HUES48 (cell line): Measurements from ENCODE around the gene WDR55.
"Not testable (repeated sequence)": the region's sequence is repeated elsewhere in the genome, so short reads cannot be mapped to it uniquely, and the experiment has no call there.

Experiments
- H3K27ac ChIP-seq: one replicate; pipeline ENCODE4 v1.7.0; 2013; ENCODE audit warnings: low read depth, low read length, inconsistent platforms
- H3K27me3 ChIP-seq: 2 replicates; pipeline ENCODE4 v1.6.1; 2013; ENCODE audit warnings: mild to moderate bottlenecking, low read length; ENCODE audit not compliant: control insufficient read depth, insufficient read depth
- H3K36me3 ChIP-seq: 2 replicates; pipeline ENCODE4 v1.6.1; 2013; ENCODE audit warnings: low read length; ENCODE audit not compliant: control insufficient read depth, insufficient read depth
- H3K4me1 ChIP-seq: 2 replicates; pipeline ENCODE4 v1.6.1; 2013; ENCODE audit warnings: mild to moderate bottlenecking, low read length; ENCODE audit not compliant: control insufficient read depth, insufficient read depth
- H3K4me3 ChIP-seq: 2 replicates; pipeline ENCODE4 v1.5.1; 2013; ENCODE audit warnings: mild to moderate bottlenecking, low read depth, low read length
- H3K9ac ChIP-seq: 2 replicates; pipeline ENCODE4 v1.6.1; 2013; ENCODE audit warnings: mild to moderate bottlenecking, low read depth, low read length, moderate library complexity
- H3K9me3 ChIP-seq: 2 replicates; pipeline ENCODE4 v1.6.1; 2013; ENCODE audit warnings: low read length; ENCODE audit not compliant: control insufficient read depth, insufficient read depth

The WDR55 gene

DNA sequence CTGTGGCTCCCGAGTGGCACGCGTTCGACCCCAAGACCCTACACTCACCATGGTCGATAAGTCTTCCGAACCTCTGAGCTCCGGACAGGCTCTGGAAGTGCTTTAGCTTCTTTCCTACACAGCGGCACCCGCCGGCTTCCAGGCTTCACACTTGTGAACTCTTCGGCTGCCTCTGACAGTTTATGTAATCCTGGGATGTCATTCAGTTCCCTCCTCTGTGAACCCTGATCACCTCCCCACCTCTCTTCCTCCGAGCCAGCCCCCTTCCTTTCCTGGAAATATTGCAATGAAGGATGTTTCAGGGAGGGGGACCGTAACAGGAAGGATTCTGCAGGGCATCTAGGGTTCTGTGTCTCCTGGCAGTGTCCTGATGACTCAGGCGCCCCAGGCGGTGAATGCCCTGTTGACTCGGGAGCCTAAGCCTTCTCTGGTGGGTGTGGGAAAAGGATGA, 31.7 kb upstream of the WDR55 start, which contains the start of gene CD14:
CD14 (minus strand) TSS at position 155 of the 451 bp plus-strand sequence; CDS start at position 51, 104 bp downstream.
- peaks cover 3% of the 10 kb centered on the region; the same call in 1 of the 2 replicates for H3K4me1 ChIP-seq
- peaks cover 7% of the 10 kb centered on the region for H3K9me3 ChIP-seq
- H3K9ac ChIP-seq = no peak within 1 kb of the TSS
- peak within 1 kb of the TSS; percentile 61 for H3K4me3 ChIP-seq
- peaks cover 41% of the 10 kb centered on the region for H3K27me3 ChIP-seq
- no peak within 1 kb of the TSS for H3K27ac ChIP-seq
- no peaks in the 10 kb centered on the region for H3K36me3 ChIP-seq

DNA sequence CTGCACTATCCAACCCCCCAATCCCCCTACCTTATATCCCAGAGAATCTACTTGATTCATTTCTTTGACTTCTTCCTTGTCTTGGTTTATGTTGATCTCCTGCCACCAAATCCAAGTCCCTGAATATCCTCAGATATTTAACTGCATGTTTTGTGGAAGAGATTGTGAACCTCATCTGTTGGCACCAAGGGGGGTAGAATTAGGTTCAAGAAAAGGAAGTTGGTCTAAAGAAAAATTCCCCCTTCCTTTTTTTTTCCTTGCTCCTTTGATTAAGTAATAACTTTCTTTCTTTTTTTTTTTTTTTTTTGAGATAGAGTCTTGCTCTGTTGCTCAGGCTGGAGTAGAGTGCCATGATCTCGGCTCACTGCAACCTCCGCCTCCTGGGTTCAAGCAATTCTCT, 31.2 kb upstream of the WDR55 start:
- 0 out of 2 replicates have a peak overlapping the region, but pooled peaks have one; percentile 61 for H3K4me3 ChIP-seq
- no peaks in the 10 kb centered on the region for H3K36me3 ChIP-seq
- H3K27me3 ChIP-seq = peaks cover 41% of the 10 kb centered on the region
- H3K9ac ChIP-seq = no peak overlapping the region
- no peak overlapping the region for H3K27ac ChIP-seq
- H3K4me1 ChIP-seq = peaks cover 5% of the 10 kb centered on the region; the same call in 1 of the 2 replicates
- peaks cover 4% of the 10 kb centered on the region; the same call in 1 of the 2 replicates for H3K9me3 ChIP-seq

DNA sequence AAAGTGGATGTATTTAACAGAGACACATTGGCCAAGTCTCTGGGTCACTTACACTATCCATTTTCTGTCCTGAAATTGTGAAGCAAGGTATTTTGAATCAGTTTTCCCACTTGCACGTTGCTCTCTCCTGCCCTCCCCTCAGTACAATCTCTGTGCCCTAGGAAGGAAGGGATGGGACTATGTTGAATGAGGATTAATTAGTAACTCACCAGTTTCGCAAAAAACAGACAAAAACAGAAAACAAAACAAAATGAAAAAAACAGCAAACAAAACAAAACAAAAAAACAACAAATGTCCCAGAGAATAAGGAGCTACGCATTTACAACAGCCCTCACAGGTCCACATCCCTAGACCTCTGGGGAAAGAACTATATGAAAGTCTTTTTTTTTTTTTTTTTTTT, 30.6 kb upstream of the WDR55 start:
- Histone ChIP-seq H3K27ac (no peak overlapping the region), H3K36me3 (no peaks in the 10 kb centered on the region), H3K9ac (no peak overlapping the region), H3K4me1 (peaks cover 8% of the 10 kb centered on the region), H3K9me3 (no peaks in the 10 kb centered on the region), H3K4me3 (no peak overlapping the region), H3K27me3 (peaks cover 41% of the 10 kb centered on the region)

DNA sequence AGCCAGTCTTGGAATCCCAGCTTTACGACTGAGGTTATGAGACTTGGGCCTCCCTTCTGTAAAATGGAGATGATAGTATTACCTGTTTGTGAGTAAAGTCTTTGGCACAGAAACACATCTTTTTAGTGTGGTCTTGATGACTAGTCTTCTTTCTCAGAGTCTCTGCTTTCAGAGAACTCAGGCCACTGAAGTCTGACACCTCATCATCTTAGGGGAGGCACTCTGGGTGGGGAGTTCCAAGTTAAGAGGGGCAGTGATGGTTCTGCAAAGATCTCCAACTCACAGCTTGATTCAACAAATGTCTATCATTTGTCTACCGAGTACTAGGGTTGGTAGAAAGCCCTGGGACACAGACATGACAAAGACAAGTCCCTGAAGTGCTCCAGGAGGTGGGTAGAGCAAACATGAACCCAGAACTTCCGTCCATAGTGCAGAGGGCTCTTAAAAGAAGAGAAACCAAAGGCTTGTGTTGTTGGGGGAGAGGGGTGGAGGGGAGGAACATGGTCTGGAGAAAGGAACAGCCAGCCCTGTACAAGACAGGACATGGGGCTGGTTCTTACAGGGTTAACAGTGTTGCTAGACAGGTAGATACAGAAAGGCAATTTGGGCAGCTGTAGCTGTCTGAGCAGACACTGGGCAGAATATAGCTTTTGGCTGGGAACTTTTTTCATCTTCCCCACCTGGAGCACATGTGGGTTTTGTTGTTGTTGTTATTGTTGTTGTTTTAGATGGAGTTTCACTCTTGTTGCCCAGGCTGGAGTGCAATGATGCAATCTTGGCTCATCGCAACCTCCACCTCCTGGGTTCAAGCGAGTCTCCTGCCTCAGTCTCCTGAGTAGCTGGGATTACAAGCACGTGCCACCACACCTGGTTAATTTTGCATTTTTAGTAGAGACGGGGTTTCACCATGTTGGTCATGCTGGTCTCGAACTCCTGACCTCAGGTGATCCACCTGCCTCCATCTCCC, 29.1 kb upstream of the WDR55 start:
- Histone ChIP-seq H3K27me3 (peaks cover 37% of the 10 kb centered on the region), H3K9me3 (no peaks in the 10 kb centered on the region), H3K36me3 (no peaks in the 10 kb centered on the region), H3K4me3 (no peak overlapping the region), H3K9ac (no peak overlapping the region), H3K4me1 (peaks cover 12% of the 10 kb centered on the region), H3K27ac (no peak overlapping the region)

DNA sequence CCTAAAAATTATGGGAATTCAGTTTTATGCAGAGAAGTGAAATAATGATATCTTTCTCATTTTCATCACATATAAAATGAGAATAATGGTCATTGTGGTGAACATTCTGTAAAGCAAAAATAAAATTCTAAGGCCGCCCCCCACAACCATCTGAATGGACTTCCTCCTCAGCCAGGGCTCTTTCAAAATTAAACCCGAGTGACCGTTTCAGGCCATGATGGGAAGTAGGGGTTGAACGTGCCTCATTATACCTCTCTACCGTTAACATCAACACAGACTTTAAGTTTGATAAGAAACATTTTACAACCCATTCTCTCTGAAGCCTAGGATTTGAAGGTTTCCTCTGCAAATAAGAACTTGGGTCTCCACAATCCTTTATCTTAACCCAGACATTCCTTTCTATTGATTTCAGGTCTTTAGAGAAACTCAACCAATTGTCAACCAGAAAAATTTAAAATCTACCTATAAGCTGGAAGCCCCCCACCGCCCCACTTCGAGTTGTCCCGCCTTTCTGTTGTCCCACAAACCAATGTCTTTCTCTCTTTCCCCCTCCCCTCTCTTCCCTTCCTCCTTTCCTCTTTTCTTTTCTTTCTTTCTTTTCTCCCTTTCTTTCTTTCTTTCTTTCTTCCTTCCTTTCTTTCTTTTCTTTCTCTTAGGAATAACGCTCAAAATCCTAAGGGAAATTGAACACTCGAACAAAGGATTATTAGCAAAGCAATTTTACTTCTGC, 27.2 kb upstream of the WDR55 start:
- H3K9me3 ChIP-seq = no peaks in the 10 kb centered on the region
- no peak overlapping the region for H3K9ac ChIP-seq
- H3K27me3 ChIP-seq = peaks cover 17% of the 10 kb centered on the region
- H3K4me1 ChIP-seq = peaks cover 12% of the 10 kb centered on the region
- H3K27ac ChIP-seq = peak overlapping the region; percentile 33
- no peak overlapping the region for H3K4me3 ChIP-seq
- peaks cover 17% of the 10 kb centered on the region for H3K36me3 ChIP-seq

DNA sequence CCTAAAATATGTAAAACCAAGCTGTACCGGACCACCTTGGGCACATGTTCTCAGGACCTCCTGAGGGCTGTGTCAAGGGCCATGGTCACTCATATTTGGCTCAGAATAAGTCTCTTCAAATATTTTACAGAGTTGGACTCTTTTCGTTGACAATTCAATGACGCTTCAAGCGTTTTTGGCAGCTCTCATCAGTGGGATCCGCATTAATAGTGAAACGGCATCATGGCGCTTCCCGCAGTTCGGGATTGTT, 25.9 kb upstream of the WDR55 start:
- H3K27ac ChIP-seq = peak overlapping the region; percentile 39
- H3K4me1 ChIP-seq, H3K9ac ChIP-seq, H3K9me3 ChIP-seq, H3K27me3 ChIP-seq: not testable (repeated sequence)
- peaks cover 28% of the 10 kb centered on the region for H3K36me3 ChIP-seq
- H3K4me3 ChIP-seq = peak overlapping the region; percentile 81

DNA sequence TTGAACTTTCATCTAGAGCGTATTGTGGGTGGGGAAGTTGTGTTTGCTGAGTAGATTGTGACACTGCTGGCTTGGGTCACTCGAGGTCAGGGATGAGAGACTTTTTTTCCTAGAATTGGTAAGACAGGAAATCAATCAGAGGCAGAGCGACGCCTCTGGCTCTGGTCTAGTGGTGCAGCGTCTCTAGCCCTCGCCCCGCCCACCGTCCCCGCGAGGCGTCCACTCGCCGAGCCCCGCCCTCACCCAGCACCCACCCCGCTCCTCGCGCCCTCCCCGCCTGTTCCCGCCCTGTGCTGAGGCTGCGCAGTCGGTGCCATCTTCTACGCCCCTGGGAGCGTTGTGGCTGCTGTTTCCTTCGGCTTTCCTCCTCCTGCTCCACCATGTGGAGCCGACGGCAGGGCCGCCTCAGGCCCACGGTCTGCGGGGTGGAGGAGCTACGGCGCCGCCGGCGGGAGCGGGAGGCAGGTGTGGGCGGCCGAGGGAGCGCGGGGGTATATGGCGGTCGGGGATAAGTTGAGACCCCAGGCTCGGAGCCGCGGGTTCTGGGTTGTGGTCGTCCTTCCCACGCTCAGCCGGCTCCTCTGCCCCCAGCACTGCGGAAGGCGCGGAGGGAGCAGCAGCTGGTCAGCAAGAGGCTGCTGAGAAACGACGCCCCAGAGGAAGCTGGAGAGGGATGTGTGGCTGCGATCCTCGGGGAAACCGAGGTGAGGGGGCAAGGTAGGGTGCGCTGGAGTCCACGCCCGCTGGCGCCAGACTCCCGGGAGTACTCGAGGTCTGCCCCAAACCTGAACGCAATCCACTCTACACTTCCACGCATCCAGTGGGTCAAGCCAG, 25.3 kb upstream of the WDR55 start, which contains the start of gene TMCO6:
TMCO6 (plus strand) TSS at position 304 of the 834 bp plus-strand sequence; CDS start at position 381, 77 bp downstream.
- Histone ChIP-seq H3K9ac (peak within 1 kb of the TSS; percentile 71; the same call in 1 of the 2 replicates), H3K27ac (peak within 1 kb of the TSS; percentile 56), H3K9me3 (no peaks in the 10 kb centered on the region), H3K4me1 (peaks cover 9% of the 10 kb centered on the region), H3K36me3 (peaks cover 34% of the 10 kb centered on the region), H3K27me3 (no peaks in the 10 kb centered on the region), H3K4me3 (peak within 1 kb of the TSS; percentile 81)

DNA sequence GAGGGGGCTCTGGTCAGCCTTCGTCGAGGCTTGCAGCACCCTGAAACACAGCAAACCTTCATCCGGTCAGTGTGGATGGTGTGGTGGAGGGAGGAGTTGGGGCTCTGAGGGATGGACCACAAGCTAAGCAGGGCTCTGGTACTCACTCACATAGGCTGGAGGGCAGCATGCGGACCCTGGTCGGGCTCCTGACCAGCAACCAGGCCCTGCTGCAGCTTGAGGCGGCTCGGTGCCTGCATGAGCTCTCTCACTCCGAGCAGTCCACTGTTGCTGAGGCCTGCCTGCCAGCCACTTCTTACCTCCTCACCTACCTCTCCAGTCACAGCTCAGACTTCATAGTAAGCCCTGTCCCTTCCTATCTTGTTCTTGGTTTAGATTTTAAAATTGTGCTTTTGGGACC, 23.0 kb upstream of the WDR55 start:
- no peaks in the 10 kb centered on the region for H3K9me3 ChIP-seq
- H3K27ac ChIP-seq = no peak overlapping the region
- no peak overlapping the region for H3K4me3 ChIP-seq

DNA sequence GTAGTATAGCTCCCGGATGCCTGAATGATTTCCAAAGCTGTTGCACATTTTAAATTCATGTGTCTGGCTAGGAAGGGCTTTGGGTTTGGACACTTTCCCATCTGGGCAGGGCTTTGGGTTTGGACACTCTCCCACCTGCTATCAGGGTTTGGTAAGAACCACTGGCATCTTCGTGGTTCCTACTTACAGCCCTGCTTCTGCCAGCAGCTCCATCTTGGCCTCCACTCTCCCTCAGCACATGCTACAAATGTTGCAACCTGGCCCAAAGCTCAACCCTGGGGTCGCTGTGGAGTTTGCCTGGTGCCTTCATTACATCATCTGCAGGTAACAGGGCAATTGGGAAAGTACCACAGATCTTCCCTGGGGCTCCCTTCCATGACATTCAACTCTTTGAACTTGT, 22.0 kb upstream of the WDR55 start:
- no peaks in the 10 kb centered on the region for H3K27me3 ChIP-seq
- H3K9ac ChIP-seq = no peak overlapping the region
- H3K27ac ChIP-seq = no peak overlapping the region
- no peak overlapping the region for H3K4me3 ChIP-seq
- H3K36me3 ChIP-seq = peaks cover 51% of the 10 kb centered on the region
- peaks cover 9% of the 10 kb centered on the region for H3K4me1 ChIP-seq
- H3K9me3 ChIP-seq = no peaks in the 10 kb centered on the region

More for the DNA sequence above, 23.0 kb upstream of the WDR55 start:
- Histone ChIP-seq H3K27me3 (no peaks in the 10 kb centered on the region), H3K36me3 (peaks cover 51% of the 10 kb centered on the region), H3K4me1 (peaks cover 9% of the 10 kb centered on the region), H3K9ac (no peak overlapping the region)

DNA sequence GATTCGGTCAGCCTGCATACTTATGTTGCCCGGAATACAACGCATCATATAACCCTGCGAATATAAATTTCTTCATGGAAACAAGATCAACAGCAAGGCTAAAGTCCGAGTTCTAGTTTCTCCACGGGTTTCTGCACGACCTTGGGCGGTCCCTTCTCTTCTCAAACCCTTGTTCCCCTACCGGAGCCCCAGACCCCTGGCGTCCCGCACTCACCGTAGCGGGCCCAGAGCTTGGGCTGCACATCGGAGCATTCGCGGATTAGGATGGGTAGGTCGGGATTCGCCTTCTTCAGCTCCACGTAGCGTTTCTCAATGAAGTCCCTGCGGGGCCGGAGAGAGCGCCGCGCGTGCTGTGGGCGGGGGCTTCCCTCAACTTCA, 17.7 kb upstream of the WDR55 start:
- peaks cover 3% of the 10 kb centered on the region; the same call in 1 of the 2 replicates for H3K4me1 ChIP-seq
- H3K27me3 ChIP-seq = no peaks in the 10 kb centered on the region
- H3K36me3 ChIP-seq = peaks cover 62% of the 10 kb centered on the region
- no peaks in the 10 kb centered on the region for H3K9me3 ChIP-seq
- peak overlapping the region; percentile 26 for H3K27ac ChIP-seq
- peak overlapping the region; percentile 61 for H3K9ac ChIP-seq
- H3K4me3 ChIP-seq = peak overlapping the region; percentile 84
